ENCODE results near the gene USP17L5. TPM values are rescaled to one million over a fixed set of nuclear protein-coding genes. Genes with fewer than 3 reads are reported as not detected.
"Not testable (repeated sequence)": the region's sequence is repeated elsewhere in the genome, so short reads cannot be mapped to it uniquely, and the experiment has no call there.

Gene USP17L5, protein sequence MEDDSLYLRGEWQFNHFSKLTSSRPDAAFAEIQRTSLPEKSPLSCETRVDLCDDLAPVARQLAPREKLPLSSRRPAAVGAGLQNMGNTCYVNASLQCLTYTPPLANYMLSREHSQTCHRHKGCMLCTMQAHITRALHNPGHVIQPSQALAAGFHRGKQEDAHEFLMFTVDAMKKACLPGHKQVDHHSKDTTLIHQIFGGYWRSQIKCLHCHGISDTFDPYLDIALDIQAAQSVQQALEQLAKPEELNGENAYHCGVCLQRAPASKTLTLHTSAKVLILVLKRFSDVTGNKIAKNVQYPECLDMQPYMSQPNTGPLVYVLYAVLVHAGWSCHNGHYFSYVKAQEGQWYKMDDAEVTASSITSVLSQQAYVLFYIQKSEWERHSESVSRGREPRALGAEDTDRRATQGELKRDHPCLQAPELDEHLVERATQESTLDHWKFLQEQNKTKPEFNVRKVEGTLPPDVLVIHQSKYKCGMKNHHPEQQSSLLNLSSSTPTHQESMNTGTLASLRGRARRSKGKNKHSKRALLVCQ
- total RNA-seq (not detected in 2 replicates), polyA plus RNA-seq (not detected in 2 replicates)

DNA sequence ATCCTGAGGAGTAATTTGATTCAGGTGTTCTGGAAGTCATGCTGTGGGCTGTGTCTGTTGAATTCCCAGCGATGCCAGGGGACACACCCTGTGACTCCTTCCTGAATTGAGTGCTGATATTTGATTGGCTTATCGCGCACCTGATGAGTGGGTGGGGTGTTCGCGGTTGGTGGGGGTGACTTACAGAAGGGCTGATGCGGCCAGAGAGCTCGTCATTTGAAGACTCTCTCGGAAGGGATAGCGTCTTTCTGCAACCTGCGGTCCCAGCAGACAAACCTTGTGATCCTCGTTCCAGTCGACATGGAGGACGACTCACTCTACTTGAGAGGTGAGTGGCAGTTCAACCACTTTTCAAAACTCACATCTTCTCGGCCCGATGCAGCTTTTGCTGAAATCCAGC, at the start of gene USP17L5:
Gene USP17L5 (plus strand): TSS at position 301 of the 400 bp plus-strand sequence. CDS start 0 bp downstream, at position 301.
- not testable (repeated sequence) for H3K36me3 ChIP-seq (replicated peaks; ENCODE audit: insufficient read depth, low read depth); H3K9me3 ChIP-seq (ENCODE audit: low read depth); H3K27ac ChIP-seq; H3K27me3 ChIP-seq; H3K79me2 ChIP-seq; H4K20me1 ChIP-seq (ENCODE audit: insufficient read depth, poor library complexity, severe bottlenecking); H3K9me2 ChIP-seq (replicated peaks; ENCODE audit: insufficient read depth); H2AFZ ChIP-seq; DNase-seq (ENCODE audit: low spot score); H3K4me1 ChIP-seq (ENCODE audit: insufficient read depth); H3K4me3 ChIP-seq; H3K4me2 ChIP-seq
- WGBS (ENCODE audit: low lambda C conversion rate, missing lambda C conversion rate), result no CpG with 5 or more reads among the region's 15 CpGs

DNA sequence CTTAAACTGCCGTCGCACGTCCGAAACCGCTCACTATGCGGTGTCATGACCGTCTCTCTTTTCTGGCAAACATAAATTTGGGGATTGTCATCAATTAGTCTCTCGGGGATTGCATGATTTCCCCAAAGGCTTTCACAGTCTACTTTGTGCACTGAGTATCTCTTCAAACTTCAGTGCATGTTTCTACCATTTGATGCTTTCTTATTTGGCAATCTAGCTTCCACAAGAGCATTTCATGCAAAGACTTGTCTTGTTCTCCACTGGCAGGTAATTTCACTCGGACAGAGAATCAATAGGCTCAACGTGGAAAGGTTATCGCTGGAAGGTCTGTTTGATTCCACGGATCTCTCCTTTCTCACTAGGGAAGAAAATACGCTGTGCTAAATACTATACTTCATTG, 15.0 kb upstream of the USP17L5 start:
- H2AFZ ChIP-seq; H3K9me3 ChIP-seq (ENCODE audit: low read depth); H3K36me3 ChIP-seq (replicated peaks; ENCODE audit: insufficient read depth, low read depth); H3K4me2 ChIP-seq; H3K4me1 ChIP-seq (ENCODE audit: insufficient read depth); H4K20me1 ChIP-seq (ENCODE audit: insufficient read depth, poor library complexity, severe bottlenecking); H3K79me2 ChIP-seq; DNase-seq (ENCODE audit: low spot score); H3K4me3 ChIP-seq; H3K27me3 ChIP-seq; H3K9me2 ChIP-seq (replicated peaks; ENCODE audit: insufficient read depth); H3K27ac ChIP-seq: not testable (repeated sequence)
- 78% methylated on average over 4 of the region's 13 CpGs for WGBS (ENCODE audit: low lambda C conversion rate, missing lambda C conversion rate)

DNA sequence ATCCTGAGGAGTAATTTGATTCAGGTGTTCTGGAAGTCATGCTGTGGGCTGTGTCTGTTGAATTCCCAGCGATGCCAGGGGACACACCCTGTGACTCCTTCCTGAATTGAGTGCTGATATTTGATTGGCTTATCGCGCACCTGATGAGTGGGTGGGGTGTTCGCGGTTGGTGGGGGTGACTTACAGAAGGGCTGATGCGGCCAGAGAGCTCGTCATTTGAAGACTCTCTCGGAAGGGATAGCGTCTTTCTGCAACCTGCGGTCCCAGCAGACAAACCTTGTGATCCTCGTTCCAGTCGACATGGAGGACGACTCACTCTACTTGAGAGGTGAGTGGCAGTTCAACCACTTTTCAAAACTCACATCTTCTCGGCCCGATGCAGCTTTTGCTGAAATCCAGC, 14.3 kb upstream of the USP17L5 start, which contains the start of gene USP17L24:
Gene USP17L24 (plus strand): TSS at position 301 of the 400 bp plus-strand sequence. CDS start 0 bp downstream, at position 301.
- H3K36me3 ChIP-seq (replicated peaks; ENCODE audit: insufficient read depth, low read depth), result not testable (repeated sequence)

DNA sequence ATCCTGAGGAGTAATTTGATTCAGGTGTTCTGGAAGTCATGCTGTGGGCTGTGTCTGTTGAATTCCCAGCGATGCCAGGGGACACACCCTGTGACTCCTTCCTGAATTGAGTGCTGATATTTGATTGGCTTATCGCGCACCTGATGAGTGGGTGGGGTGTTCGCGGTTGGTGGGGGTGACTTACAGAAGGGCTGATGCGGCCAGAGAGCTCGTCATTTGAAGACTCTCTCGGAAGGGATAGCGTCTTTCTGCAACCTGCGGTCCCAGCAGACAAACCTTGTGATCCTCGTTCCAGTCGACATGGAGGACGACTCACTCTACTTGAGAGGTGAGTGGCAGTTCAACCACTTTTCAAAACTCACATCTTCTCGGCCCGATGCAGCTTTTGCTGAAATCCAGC, 9.6 kb upstream of the USP17L5 start, which contains the start of gene USP17L25:
Gene USP17L25 (plus strand): TSS at position 301 of the 400 bp plus-strand sequence. CDS start 0 bp downstream, at position 301.
- H3K9me3 ChIP-seq (ENCODE audit: low read depth); H3K27me3 ChIP-seq; H3K27ac ChIP-seq; H4K20me1 ChIP-seq (ENCODE audit: insufficient read depth, poor library complexity, severe bottlenecking); DNase-seq (ENCODE audit: low spot score); H3K4me3 ChIP-seq; H3K36me3 ChIP-seq (replicated peaks; ENCODE audit: insufficient read depth, low read depth); H3K4me1 ChIP-seq (ENCODE audit: insufficient read depth); H3K4me2 ChIP-seq; H3K79me2 ChIP-seq; H2AFZ ChIP-seq; H3K9me2 ChIP-seq (replicated peaks; ENCODE audit: insufficient read depth): not testable (repeated sequence)
- WGBS (ENCODE audit: low lambda C conversion rate, missing lambda C conversion rate), result no CpG with 5 or more reads among the region's 15 CpGs

More for the DNA sequence above, 14.3 kb upstream of the USP17L5 start, which contains the start of gene USP17L24:
- not testable (repeated sequence) for H3K27ac ChIP-seq; H3K9me2 ChIP-seq (replicated peaks; ENCODE audit: insufficient read depth); H3K79me2 ChIP-seq; H2AFZ ChIP-seq; H3K4me1 ChIP-seq (ENCODE audit: insufficient read depth); H3K27me3 ChIP-seq; H3K4me3 ChIP-seq; H3K9me3 ChIP-seq (ENCODE audit: low read depth); DNase-seq (ENCODE audit: low spot score); H4K20me1 ChIP-seq (ENCODE audit: insufficient read depth, poor library complexity, severe bottlenecking); H3K4me2 ChIP-seq
- no CpG with 5 or more reads among the region's 15 CpGs for WGBS (ENCODE audit: low lambda C conversion rate, missing lambda C conversion rate)

DNA sequence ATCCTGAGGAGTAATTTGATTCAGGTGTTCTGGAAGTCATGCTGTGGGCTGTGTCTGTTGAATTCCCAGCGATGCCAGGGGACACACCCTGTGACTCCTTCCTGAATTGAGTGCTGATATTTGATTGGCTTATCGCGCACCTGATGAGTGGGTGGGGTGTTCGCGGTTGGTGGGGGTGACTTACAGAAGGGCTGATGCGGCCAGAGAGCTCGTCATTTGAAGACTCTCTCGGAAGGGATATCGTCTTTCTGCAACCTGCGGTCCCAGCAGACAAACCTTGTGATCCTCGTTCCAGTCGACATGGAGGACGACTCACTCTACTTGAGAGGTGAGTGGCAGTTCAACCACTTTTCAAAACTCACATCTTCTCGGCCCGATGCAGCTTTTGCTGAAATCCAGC, 4.8 kb upstream of the USP17L5 start, which contains the start of gene USP17L26:
Gene USP17L26 (plus strand): TSS at position 301 of the 400 bp plus-strand sequence. CDS start 0 bp downstream, at position 301.
- H3K79me2 ChIP-seq; H2AFZ ChIP-seq; DNase-seq (ENCODE audit: low spot score); H3K36me3 ChIP-seq (replicated peaks; ENCODE audit: insufficient read depth, low read depth); H3K4me3 ChIP-seq; H3K27ac ChIP-seq; H4K20me1 ChIP-seq (ENCODE audit: insufficient read depth, poor library complexity, severe bottlenecking); H3K27me3 ChIP-seq; H3K9me3 ChIP-seq (ENCODE audit: low read depth); H3K4me2 ChIP-seq; H3K9me2 ChIP-seq (replicated peaks; ENCODE audit: insufficient read depth); H3K4me1 ChIP-seq (ENCODE audit: insufficient read depth): not testable (repeated sequence)
- WGBS (ENCODE audit: low lambda C conversion rate, missing lambda C conversion rate), result no CpG with 5 or more reads among the region's 15 CpGs

DNA sequence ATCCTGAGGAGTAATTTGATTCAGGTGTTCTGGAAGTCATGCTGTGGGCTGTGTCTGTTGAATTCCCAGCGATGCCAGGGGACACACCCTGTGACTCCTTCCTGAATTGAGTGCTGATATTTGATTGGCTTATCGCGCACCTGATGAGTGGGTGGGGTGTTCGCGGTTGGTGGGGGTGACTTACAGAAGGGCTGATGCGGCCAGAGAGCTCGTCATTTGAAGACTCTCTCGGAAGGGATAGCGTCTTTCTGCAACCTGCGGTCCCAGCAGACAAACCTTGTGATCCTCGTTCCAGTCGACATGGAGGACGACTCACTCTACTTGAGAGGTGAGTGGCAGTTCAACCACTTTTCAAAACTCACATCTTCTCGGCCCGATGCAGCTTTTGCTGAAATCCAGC, 4.6 kb downstream of the USP17L5 start, which contains the start of gene USP17L27:
Gene USP17L27 (plus strand): TSS at position 301 of the 400 bp plus-strand sequence. CDS start 0 bp downstream, at position 301.
- not testable (repeated sequence) for H3K4me3 ChIP-seq; H3K9me2 ChIP-seq (replicated peaks; ENCODE audit: insufficient read depth); H3K36me3 ChIP-seq (replicated peaks; ENCODE audit: insufficient read depth, low read depth); H2AFZ ChIP-seq; H3K27ac ChIP-seq; H3K4me1 ChIP-seq (ENCODE audit: insufficient read depth); H3K4me2 ChIP-seq; H3K27me3 ChIP-seq; DNase-seq (ENCODE audit: low spot score); H3K79me2 ChIP-seq; H4K20me1 ChIP-seq (ENCODE audit: insufficient read depth, poor library complexity, severe bottlenecking); H3K9me3 ChIP-seq (ENCODE audit: low read depth)
- WGBS (ENCODE audit: low lambda C conversion rate, missing lambda C conversion rate), result no CpG with 5 or more reads among the region's 15 CpGs

DNA sequence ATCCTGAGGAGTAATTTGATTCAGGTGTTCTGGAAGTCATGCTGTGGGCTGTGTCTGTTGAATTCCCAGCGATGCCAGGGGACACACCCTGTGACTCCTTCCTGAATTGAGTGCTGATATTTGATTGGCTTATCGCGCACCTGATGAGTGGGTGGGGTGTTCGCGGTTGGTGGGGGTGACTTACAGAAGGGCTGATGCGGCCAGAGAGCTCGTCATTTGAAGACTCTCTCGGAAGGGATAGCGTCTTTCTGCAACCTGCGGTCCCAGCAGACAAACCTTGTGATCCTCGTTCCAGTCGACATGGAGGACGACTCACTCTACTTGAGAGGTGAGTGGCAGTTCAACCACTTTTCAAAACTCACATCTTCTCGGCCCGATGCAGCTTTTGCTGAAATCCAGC, 9.4 kb downstream of the USP17L5 start, which contains the start of gene USP17L28:
Gene USP17L28 (plus strand): TSS at position 301 of the 400 bp plus-strand sequence. CDS start 0 bp downstream, at position 301.
- H4K20me1 ChIP-seq (ENCODE audit: insufficient read depth, poor library complexity, severe bottlenecking); H3K4me3 ChIP-seq; H3K4me1 ChIP-seq (ENCODE audit: insufficient read depth); H2AFZ ChIP-seq; H3K36me3 ChIP-seq (replicated peaks; ENCODE audit: insufficient read depth, low read depth); H3K79me2 ChIP-seq; H3K27ac ChIP-seq; DNase-seq (ENCODE audit: low spot score); H3K9me3 ChIP-seq (ENCODE audit: low read depth); H3K4me2 ChIP-seq; H3K9me2 ChIP-seq (replicated peaks; ENCODE audit: insufficient read depth); H3K27me3 ChIP-seq: not testable (repeated sequence)
- WGBS (ENCODE audit: low lambda C conversion rate, missing lambda C conversion rate), result no CpG with 5 or more reads among the region's 15 CpGs

DNA sequence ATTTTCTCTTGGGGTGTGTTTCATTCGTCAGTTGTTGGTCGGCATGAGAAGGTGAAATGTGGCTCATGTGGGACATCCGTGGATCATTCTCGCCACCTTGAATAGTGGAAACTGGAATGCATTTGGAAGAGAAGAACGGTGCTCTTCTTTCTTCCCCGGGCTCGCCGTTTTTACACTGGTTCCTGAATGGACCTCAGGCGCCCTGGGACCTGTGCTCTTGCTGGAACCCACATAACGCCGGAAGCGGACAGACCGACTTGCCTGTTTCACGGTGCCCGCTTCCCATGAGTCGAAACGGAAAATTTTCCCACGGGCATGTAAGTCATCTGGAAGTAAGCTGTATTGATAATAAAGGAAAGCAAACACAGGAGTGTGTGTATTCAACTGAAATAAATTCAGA, 11.7 kb downstream of the USP17L5 start:
- WGBS (ENCODE audit: low lambda C conversion rate, missing lambda C conversion rate), result no CpG with 5 or more reads among the region's 18 CpGs
- not testable (repeated sequence) for H3K27ac ChIP-seq

More for the DNA sequence above, 11.7 kb downstream of the USP17L5 start:
- not testable (repeated sequence) for H3K4me3 ChIP-seq; H3K36me3 ChIP-seq (replicated peaks; ENCODE audit: insufficient read depth, low read depth); H3K79me2 ChIP-seq; H3K9me3 ChIP-seq (ENCODE audit: low read depth); H3K4me2 ChIP-seq; H3K27me3 ChIP-seq; H3K4me1 ChIP-seq (ENCODE audit: insufficient read depth); H2AFZ ChIP-seq; H4K20me1 ChIP-seq (ENCODE audit: insufficient read depth, poor library complexity, severe bottlenecking); DNase-seq (ENCODE audit: low spot score); H3K9me2 ChIP-seq (replicated peaks; ENCODE audit: insufficient read depth)

Measured in hepatocyte (in vitro differentiated cells).